A549 treated with AZD9567 at 1 μM for 4 hours (cell line): ENCODE results near the gene TRIM45. TPM values are rescaled to one million over a fixed set of nuclear protein-coding genes. Genes with fewer than 3 reads are reported as not detected.

Experiments
- total RNA-seq: library from RNA; stranded (reverse); fragments of 200-300 nt; extraction: Qiagen RNA extraction; gene quantifications from 5 replicates; pipeline ENCODE4 v1.2.3, GENCODE V29; 2022; ENCODE audit not compliant: insufficient read depth

Gene TRIM45, protein sequence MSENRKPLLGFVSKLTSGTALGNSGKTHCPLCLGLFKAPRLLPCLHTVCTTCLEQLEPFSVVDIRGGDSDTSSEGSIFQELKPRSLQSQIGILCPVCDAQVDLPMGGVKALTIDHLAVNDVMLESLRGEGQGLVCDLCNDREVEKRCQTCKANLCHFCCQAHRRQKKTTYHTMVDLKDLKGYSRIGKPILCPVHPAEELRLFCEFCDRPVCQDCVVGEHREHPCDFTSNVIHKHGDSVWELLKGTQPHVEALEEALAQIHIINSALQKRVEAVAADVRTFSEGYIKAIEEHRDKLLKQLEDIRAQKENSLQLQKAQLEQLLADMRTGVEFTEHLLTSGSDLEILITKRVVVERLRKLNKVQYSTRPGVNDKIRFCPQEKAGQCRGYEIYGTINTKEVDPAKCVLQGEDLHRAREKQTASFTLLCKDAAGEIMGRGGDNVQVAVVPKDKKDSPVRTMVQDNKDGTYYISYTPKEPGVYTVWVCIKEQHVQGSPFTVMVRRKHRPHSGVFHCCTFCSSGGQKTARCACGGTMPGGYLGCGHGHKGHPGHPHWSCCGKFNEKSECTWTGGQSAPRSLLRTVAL
- 0.92 to 1.5 TPM (median 1.3 TPM) in 5 replicates for total RNA-seq

DNA sequence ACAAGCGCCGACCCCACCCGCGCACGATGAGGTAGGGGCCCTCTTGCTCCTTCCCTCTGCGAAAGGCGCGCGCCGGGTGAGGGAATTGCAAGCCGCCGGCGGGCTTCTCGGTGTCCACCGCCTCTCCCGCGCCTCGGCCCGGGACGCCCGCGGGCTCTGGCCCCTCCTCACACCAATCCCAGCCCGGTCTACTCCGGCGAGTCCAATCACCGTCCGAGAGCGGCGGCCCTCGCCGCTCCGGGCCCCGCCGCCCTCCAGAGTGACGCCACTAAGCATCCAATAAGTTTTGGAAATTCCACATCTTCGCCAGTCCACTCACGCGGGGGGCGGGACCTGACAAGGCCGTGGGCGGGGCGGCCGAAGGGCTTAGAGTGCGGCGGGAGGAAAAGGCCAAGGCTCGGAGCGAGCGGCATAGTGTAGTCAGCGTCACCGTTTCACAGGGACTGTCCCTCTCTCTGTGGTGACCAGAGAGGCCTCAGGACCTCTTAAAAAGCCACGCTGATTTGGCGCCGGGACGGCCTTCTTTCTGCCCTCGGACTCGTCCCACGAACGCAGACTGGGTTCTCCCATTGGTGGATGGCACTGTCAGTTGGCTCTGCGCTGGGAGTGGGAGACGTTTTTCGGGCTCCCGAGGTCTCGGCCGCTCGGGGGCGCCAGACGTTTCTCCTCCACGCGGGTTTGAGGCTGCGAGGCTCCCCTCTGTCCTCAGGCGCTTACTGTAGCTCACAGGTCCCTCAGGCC lies at the start of gene TRIM45:
TRIM45 (minus strand) TSS at position 161 of the 741 bp plus-strand sequence. CDS start 548 bp downstream, outside the sequence.

Other genes with a start within 250 kb of the TRIM45 start
- 12.3 to 22.3 TPM (median 14.1 TPM) in 5 replicates for gene PTGFRN, start 211.8 kb downstream of the TRIM45 start, total RNA-seq
- gene CD101, start 120.0 kb downstream of the TRIM45 start, total RNA-seq: 0.10 to 0.22 TPM (median 0.15 TPM) in 4 of 5 replicates, not detected in the other
- gene TTF2, start 61.4 kb downstream of the TRIM45 start, total RNA-seq: 10.8 to 23.6 TPM (median 21.5 TPM) in 5 replicates
- 0.03 to 0.13 TPM (median 0.11 TPM) in 4 of 5 replicates, not detected in the other for gene VTCN1, start 89.2 kb upstream of the TRIM45 start, total RNA-seq
- gene MAN1A2, start 245.7 kb upstream of the TRIM45 start, total RNA-seq: 5.9 to 14.5 TPM (median 8.1 TPM) in 5 replicates